Activated naive CD4-positive, alpha-beta T cell treated with anti-CD3 and anti-CD28 coated beads, Interleukin-2, amount 10 ng/mL, durations not matched to agents 7 days and 5 days (primary cell): ENCODE measurements around the gene R3HCC1L.
"Not testable (repeated sequence)": the region's sequence is repeated elsewhere in the genome, so short reads cannot be mapped to it uniquely, and the experiment has no call there.

ENCODE experiments used
- CTCF ChIA-PET: fragments of 350-600 bp; sonication (Branson Sonifier 250); formaldehyde crosslinking; loops from one replicate; lab custom pipeline; 2021; ENCODE audit warnings: antibody characterized with exemption; lab: Charles Lee
- DNase-seq: peaks from one replicate; pipeline ENCODE4 v3.0.0-alpha.2; 2020
- H3K27ac Mint-ChIP-seq: one replicate; pipeline ENCODE4 v1.8.0; 2021; ENCODE audit warnings: mild to moderate bottlenecking, moderate library complexity, mixed read lengths
- H3K27me3 Mint-ChIP-seq: one replicate; pipeline ENCODE4 v1.8.0; 2021; ENCODE audit warnings: mild to moderate bottlenecking, mixed read lengths
- H3K36me3 Mint-ChIP-seq: one replicate; pipeline ENCODE4 v1.8.0; 2021; ENCODE audit warnings: mixed read lengths
- H3K4me1 Mint-ChIP-seq: one replicate; pipeline ENCODE4 v1.8.0; 2021; ENCODE audit warnings: mixed read lengths
- H3K4me3 Mint-ChIP-seq: one replicate; pipeline ENCODE4 v1.8.0; 2021; ENCODE audit warnings: mild to moderate bottlenecking, moderate library complexity, mixed read lengths
- H3K9me3 Mint-ChIP-seq: one replicate; pipeline ENCODE4 v1.8.0; 2021; ENCODE audit warnings: mixed read lengths

R3HCC1L gene

DNA sequence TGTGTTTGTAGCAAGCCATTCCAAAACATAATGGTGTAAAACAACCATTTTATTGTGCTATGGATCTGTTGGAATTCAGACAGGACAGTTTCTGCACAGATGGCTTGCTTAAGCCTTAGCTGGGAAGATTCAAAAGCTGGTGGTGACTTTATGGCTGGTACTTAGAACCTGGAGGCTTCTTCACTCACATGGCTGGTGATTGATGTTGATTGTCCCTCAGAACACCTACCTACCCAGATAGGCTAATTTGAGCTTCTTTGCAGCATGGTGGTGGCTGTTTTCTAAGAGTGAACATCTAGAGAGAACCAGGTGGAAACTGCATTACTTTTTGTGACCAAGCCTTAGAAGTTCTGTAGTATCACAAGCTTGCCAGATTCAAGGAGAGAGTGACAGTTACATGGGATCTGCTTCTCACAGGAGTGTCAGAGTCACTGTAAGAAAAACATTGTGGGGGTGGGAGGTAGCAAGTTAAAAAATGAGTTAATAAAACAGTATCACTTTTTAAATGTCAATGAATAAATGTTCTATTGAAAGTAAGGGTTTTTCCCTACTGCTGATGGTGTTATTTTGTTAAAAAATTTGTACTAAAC lies 7.1 kb downstream of the R3HCC1L start:
- H3K4me3 Mint-ChIP-seq: no peak overlapping the region
- H3K9me3 Mint-ChIP-seq: peaks cover 8% of the 10 kb centered on the region
- peaks cover 30% of the 10 kb centered on the region for H3K36me3 Mint-ChIP-seq
- H3K27me3 Mint-ChIP-seq: no peaks in the 10 kb centered on the region
- no peak for DNase-seq
- CTCF ChIA-PET: interaction anchor here (0.8 to 2.1 kb wide), 2 partner anchors 12 to 29 kb away, joined by 3 to 8 read pairs; no protein-coding TSS in a partner anchor
- peaks cover 32% of the 10 kb centered on the region for H3K4me1 Mint-ChIP-seq
- H3K27ac Mint-ChIP-seq: no peak overlapping the region

DNA sequence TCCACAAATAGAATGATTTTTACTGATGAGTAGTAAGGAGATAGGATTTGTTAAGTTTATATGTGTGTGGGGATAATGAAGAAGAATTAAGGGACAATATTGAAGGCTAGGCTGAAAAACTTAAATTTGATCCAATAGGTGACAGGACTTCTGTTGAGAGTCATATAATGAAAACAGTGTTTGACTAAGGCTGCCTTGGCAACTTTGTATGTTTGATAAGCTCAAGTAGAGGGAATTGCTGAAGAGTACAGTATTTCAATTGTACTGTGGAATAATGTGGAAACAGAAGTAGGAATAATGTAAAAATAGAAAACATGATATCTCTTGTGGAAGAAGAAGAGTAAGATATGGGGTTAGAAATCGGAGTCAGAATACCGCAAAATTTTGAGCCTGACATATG lies 10.5 kb downstream of the R3HCC1L start:
- CTCF ChIA-PET: no interaction called here
- DNase-seq: no peak
- Mint-ChIP-seq H3K4me1 (peaks cover 12% of the 10 kb centered on the region), H3K9me3 (peaks cover 32% of the 10 kb centered on the region), H3K36me3 (peaks cover 47% of the 10 kb centered on the region), H3K27ac (no peak overlapping the region), H3K4me3 (no peak overlapping the region), H3K27me3 (no peaks in the 10 kb centered on the region)

- H3K36me3 Mint-ChIP-seq: peaks cover 60% of the 10 kb centered on the region
- CTCF ChIA-PET: no interaction called here
Observed at GRCh38 chr10:98149858-98150257, 15.4 kb downstream of the R3HCC1L start.

GRCh38 chr10:98150544-98150943 lies 16.1 kb downstream of the R3HCC1L start:
- no peaks in the 10 kb centered on the region for H3K27me3 Mint-ChIP-seq
- H3K27ac Mint-ChIP-seq: no peak overlapping the region
- peaks cover 2% of the 10 kb centered on the region for H3K4me1 Mint-ChIP-seq
- CTCF ChIA-PET: no interaction called here
- no peak overlapping the region for H3K4me3 Mint-ChIP-seq
- no peak for DNase-seq
- H3K9me3 Mint-ChIP-seq: peaks cover 43% of the 10 kb centered on the region
- H3K36me3 Mint-ChIP-seq: peaks cover 60% of the 10 kb centered on the region

More at GRCh38 chr10:98149858-98150257, 15.4 kb downstream of the R3HCC1L start:
- Mint-ChIP-seq H3K9me3 (peaks cover 46% of the 10 kb centered on the region), H3K27me3 (no peaks in the 10 kb centered on the region), H3K27ac (no peak overlapping the region), H3K4me3 (no peak overlapping the region), H3K4me1 (peaks cover 2% of the 10 kb centered on the region)
- DNase-seq: no peak

DNA sequence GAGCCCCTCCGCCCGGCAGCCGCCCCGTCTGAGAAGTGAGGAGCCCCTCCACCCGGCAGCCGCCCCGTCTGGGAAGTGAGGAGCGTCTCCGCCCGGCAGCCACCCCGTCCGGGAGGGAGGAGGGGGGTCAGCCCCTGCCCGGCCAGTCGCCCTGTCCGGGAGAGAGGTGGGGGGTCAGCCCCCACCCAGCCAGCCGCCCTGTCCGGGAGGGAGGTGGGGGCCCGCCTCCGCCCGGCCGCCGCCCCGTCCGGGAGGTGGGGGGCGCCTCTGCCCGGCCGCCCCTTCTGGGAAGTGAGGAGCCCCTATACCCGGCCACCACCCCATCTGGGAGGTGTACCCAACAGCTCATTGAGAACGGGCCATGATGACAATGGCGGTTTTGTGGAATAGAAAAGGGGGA lies 18.3 kb downstream of the R3HCC1L start:
- H3K36me3 Mint-ChIP-seq: peaks cover 62% of the 10 kb centered on the region
- H3K4me3 Mint-ChIP-seq, H3K27me3 Mint-ChIP-seq, H3K27ac Mint-ChIP-seq, CTCF ChIA-PET, DNase-seq, H3K4me1 Mint-ChIP-seq: not testable (repeated sequence)
- H3K9me3 Mint-ChIP-seq: peaks cover 34% of the 10 kb centered on the region

- H3K4me1 Mint-ChIP-seq: not testable (repeated sequence)
- CTCF ChIA-PET: interaction anchor here (0.7 kb wide), 2 partner anchors 12 to 14 kb away, joined by 3 to 4 read pairs; no protein-coding TSS in a partner anchor
- peaks cover 61% of the 10 kb centered on the region for H3K36me3 Mint-ChIP-seq
Observed at GRCh38 chr10:98153213-98153958, 18.9 kb downstream of the R3HCC1L start.

GRCh38 chr10:98154076-98154475 lies 19.6 kb downstream of the R3HCC1L start:
- no peak overlapping the region for H3K4me3 Mint-ChIP-seq
- no peak overlapping the region for H3K27ac Mint-ChIP-seq
- no peaks in the 10 kb centered on the region for H3K27me3 Mint-ChIP-seq
- peaks cover 2% of the 10 kb centered on the region for H3K4me1 Mint-ChIP-seq
- DNase-seq: no peak
- CTCF ChIA-PET: interaction anchor here (0.7 kb wide), 1 partner anchor 12 kb away, joined by 3 read pairs; no protein-coding TSS in a partner anchor
- H3K36me3 Mint-ChIP-seq: peaks cover 58% of the 10 kb centered on the region
- H3K9me3 Mint-ChIP-seq: peaks cover 26% of the 10 kb centered on the region

More at GRCh38 chr10:98153213-98153958, 18.9 kb downstream of the R3HCC1L start:
- H3K27ac Mint-ChIP-seq, H3K4me3 Mint-ChIP-seq, DNase-seq, H3K27me3 Mint-ChIP-seq: not testable (repeated sequence)
- H3K9me3 Mint-ChIP-seq: peaks cover 32% of the 10 kb centered on the region

- CTCF ChIA-PET: no interaction called here
Observed at GRCh38 chr10:98158576-98158975, 24.1 kb downstream of the R3HCC1L start.

DNA sequence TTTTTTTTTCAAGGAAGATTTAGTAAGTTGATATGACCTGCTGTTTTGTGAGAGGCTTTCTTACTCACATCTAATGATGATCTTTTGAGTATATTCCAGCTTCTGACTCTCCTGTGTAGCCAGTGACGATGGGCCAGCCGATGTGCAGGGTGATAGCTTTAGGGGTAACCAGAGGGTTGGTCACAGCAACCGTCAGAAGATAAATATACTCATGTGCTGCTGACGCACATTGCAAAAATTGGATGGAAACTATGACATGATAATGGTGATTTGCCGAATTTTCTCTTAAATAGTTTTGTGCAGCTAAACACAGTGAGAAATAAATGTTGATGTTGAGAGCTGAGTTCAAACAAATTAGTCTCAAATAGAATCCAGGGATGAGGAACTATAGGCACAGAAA lies 29.5 kb downstream of the R3HCC1L start:
- Mint-ChIP-seq H3K4me1 (peaks cover 9% of the 10 kb centered on the region), H3K4me3 (no peak overlapping the region), H3K9me3 (no peaks in the 10 kb centered on the region), H3K36me3 (peaks cover 24% of the 10 kb centered on the region), H3K27me3 (no peaks in the 10 kb centered on the region), H3K27ac (no peak overlapping the region)
- DNase-seq: no peak
- CTCF ChIA-PET: no interaction called here

More at GRCh38 chr10:98158576-98158975, 24.1 kb downstream of the R3HCC1L start:
- Mint-ChIP-seq H3K27ac (no peak overlapping the region), H3K36me3 (peaks cover 26% of the 10 kb centered on the region), H3K4me3 (no peak overlapping the region), H3K9me3 (no peaks in the 10 kb centered on the region), H3K4me1 (no peaks in the 10 kb centered on the region), H3K27me3 (no peaks in the 10 kb centered on the region)
- no peak for DNase-seq

- Mint-ChIP-seq H3K27me3 (no peaks in the 10 kb centered on the region), H3K4me3 (no peak overlapping the region), H3K4me1 (peaks cover 9% of the 10 kb centered on the region), H3K9me3 (no peaks in the 10 kb centered on the region), H3K36me3 (peaks cover 35% of the 10 kb centered on the region), H3K27ac (no peak overlapping the region)
- DNase-seq: no peak
- CTCF ChIA-PET: interaction anchor here (0.6 kb wide), 1 partner anchor 14 kb away, joined by 4 read pairs; no protein-coding TSS in a partner anchor
Observed at GRCh38 chr10:98167191-98167590, 32.7 kb downstream of the R3HCC1L start.

GRCh38 chr10:98168147-98168546 lies 33.7 kb downstream of the R3HCC1L start:
- Mint-ChIP-seq H3K36me3 (peaks cover 36% of the 10 kb centered on the region), H3K4me3 (no peak overlapping the region), H3K27me3 (no peaks in the 10 kb centered on the region), H3K9me3 (no peaks in the 10 kb centered on the region), H3K4me1 (peaks cover 9% of the 10 kb centered on the region), H3K27ac (no peak overlapping the region)
- CTCF ChIA-PET: interaction anchor here (4.8 kb wide), 1 partner anchor 141 kb away, joined by 33 read pairs; no protein-coding TSS in a partner anchor
- no peak for DNase-seq

DNA sequence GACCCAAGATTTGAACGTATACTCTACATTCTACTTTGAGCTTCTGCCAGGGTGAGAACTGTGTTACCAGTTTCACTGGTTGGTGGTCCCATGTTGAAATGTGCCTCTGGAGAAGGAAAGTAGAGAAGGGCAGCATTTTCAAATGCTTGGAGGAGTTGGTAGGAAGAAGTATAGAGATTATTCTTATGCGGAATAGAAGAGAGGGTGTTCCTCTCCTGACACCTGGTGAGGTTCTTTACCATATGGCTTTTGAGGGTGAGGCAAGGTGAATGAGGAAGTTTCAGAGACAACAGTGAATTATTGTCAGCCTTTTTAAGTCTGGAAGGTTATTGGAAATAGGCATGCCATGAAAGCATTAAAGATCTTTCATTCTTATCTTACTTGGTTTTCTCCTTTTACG lies 34.3 kb downstream of the R3HCC1L start:
- Mint-ChIP-seq H3K36me3 (peaks cover 34% of the 10 kb centered on the region), H3K4me1 (peaks cover 9% of the 10 kb centered on the region), H3K4me3 (no peak overlapping the region), H3K27me3 (no peaks in the 10 kb centered on the region), H3K27ac (no peak overlapping the region), H3K9me3 (no peaks in the 10 kb centered on the region)
- no peak for DNase-seq
- CTCF ChIA-PET: interaction anchor here (4.8 kb wide), 1 partner anchor 141 kb away, joined by 33 read pairs; no protein-coding TSS in a partner anchor

- no peaks in the 10 kb centered on the region for H3K9me3 Mint-ChIP-seq
- H3K27me3 Mint-ChIP-seq: no peaks in the 10 kb centered on the region
- CTCF ChIA-PET: interaction anchor here (0.6 to 4.8 kb wide), 9 partner anchors 7 to 1372 kb away, joined by 3 to 33 read pairs (median 5); no protein-coding TSS in a partner anchor
- peaks cover 33% of the 10 kb centered on the region for H3K36me3 Mint-ChIP-seq
- H3K4me3 Mint-ChIP-seq: no peak overlapping the region
- peaks cover 9% of the 10 kb centered on the region for H3K4me1 Mint-ChIP-seq
- DNase-seq: no peak
- no peak overlapping the region for H3K27ac Mint-ChIP-seq
Observed at GRCh38 chr10:98169379-98169778, 34.9 kb downstream of the R3HCC1L start.
